OCI-LY1 (cell line): Measurements from ENCODE around the gene PCYT1A.
A peak's percentile ranks its signal among the peaks of the same experiment; 100 is the strongest.

Experiments used
- H2AFZ ChIP-seq: fragments of 200-600 bp; sonication (generic), shearing (Covaris generic); 2 replicates; pipeline ENCODE4 v1.6.0; 2014; ENCODE audit warnings: antibody characterized with exemption, mild to moderate bottlenecking, low read length
- H3F3A ChIP-seq: fragments of 200-600 bp; sonication (generic), shearing (Covaris generic); 2 replicates; pipeline ENCODE4 v1.6.0; 2014; ENCODE audit warnings: mild to moderate bottlenecking, antibody characterized with exemption, low read length, moderate library complexity; ENCODE audit not compliant: insufficient read depth
- H3K27ac ChIP-seq: fragments of 200-600 bp; sonication (generic); 2 replicates; pipeline ENCODE4 v1.5.1; 2014; ENCODE audit warnings: low read length, mixed run types, mild to moderate bottlenecking, low read depth; ENCODE audit not compliant: poor library complexity, severe bottlenecking
- H3K27me3 ChIP-seq: fragments of 200-600 bp; sonication (generic); 2 replicates; pipeline ENCODE4 v1.6.0; 2014; ENCODE audit warnings: antibody characterized with exemption, mild to moderate bottlenecking, low read length, moderate library complexity; ENCODE audit not compliant: insufficient read depth
- H3K36me3 ChIP-seq: fragments of 200-600 bp; sonication (generic); 2 replicates; pipeline ENCODE4 v1.6.1; 2014; ENCODE audit warnings: mild to moderate bottlenecking, antibody characterized with exemption, low read length, moderate library complexity, mixed read lengths; ENCODE audit not compliant: insufficient read depth
- H3K4me1 ChIP-seq: fragments of 200-600 bp; sonication (generic); 2 replicates; pipeline ENCODE4 v1.5.1; 2014; ENCODE audit warnings: mild to moderate bottlenecking, low read length, moderate library complexity; ENCODE audit not compliant: insufficient read depth, severe bottlenecking
- H3K4me2 ChIP-seq: fragments of 200-600 bp; sonication (generic), shearing (Covaris generic); 2 replicates; pipeline ENCODE4 v1.6.1; 2014; ENCODE audit warnings: low read length
- H3K4me3 ChIP-seq: fragments of 200-600 bp; sonication (generic); 2 replicates; pipeline ENCODE4 v1.5.1; 2014; ENCODE audit warnings: low read length, low read depth, mild to moderate bottlenecking, mixed read lengths; ENCODE audit not compliant: poor library complexity, severe bottlenecking
- H3K79me2 ChIP-seq: fragments of 200-600 bp; shearing (Covaris generic); 2 replicates; pipeline ENCODE4 v1.6.1; 2016; ENCODE audit warnings: mixed run types, low read length, mixed read lengths; ENCODE audit not compliant: insufficient read depth
- H3K9ac ChIP-seq: fragments of 200-600 bp; sonication (generic), shearing (Covaris generic); 2 replicates; pipeline ENCODE4 v1.6.1; 2014; ENCODE audit warnings: mild to moderate bottlenecking, low read length, mixed read lengths
- H3K9me2 ChIP-seq: fragments of 200-600 bp; sonication (generic), shearing (Covaris generic); 2 replicates; pipeline ENCODE4 v1.6.1; 2014; ENCODE audit warnings: low read depth, mild to moderate bottlenecking, low read length, mixed read lengths
- H3K9me3 ChIP-seq: fragments of 200-600 bp; shearing (Covaris generic); 2 replicates; pipeline ENCODE4 v1.6.1; 2014; ENCODE audit warnings: low read length, mixed read lengths
- H4K20me1 ChIP-seq: fragments of 200-600 bp; sonication (generic), shearing (Covaris generic); 2 replicates; pipeline ENCODE4 v1.6.0; 2016; ENCODE audit warnings: mild to moderate bottlenecking, low read length; ENCODE audit not compliant: insufficient read depth
- EZH2 ChIP-seq: fragments of 200-600 bp; sonication (generic), shearing (Covaris generic); IDR thresholded peaks from 2 replicates; pipeline ENCODE4 v1.8.0; 2017; ENCODE audit warnings: borderline replicate concordance, mixed run types, mild to moderate bottlenecking, antibody characterized with exemption, low read length, moderate library complexity, mixed read lengths
- TF ChIP-seq, protein P1 (sequence below): fragments of 200-600 bp; sonication (generic), shearing (Covaris generic); IDR thresholded peaks from 2 replicates; pipeline ENCODE4 v1.5.1; 2017; ENCODE audit warnings: mild to moderate bottlenecking, antibody characterized with exemption, low read length, moderate library complexity, mixed read lengths

Gene PCYT1A

DNA sequence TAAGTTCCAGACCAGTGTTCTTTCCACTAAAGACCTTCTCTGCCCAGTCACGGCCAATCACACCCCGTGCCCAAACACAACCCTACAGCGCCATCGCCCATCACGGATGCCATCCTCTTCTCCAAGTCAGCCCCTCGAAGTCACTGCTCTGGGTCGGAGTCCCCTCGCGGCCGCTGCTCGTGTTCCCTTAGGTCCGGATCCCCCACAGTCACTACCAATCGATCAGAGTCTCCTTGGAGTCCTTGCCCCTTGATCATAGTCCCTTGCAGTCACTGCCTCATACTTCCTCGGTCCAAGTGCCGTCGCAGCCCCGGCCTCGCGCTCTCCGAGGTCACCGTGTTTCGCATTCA, 461 bp downstream of the PCYT1A start:
- Histone ChIP-seq H3K4me2 (peak overlapping the region; percentile 85), H3K9me2 (no peaks in the 10 kb centered on the region), H3K9ac (peak overlapping the region; percentile 84), H2AFZ (peak overlapping the region; percentile 2; the same call in 1 of the 2 replicates), H3K27ac (peak overlapping the region; percentile 30), H3K9me3 (no peaks in the 10 kb centered on the region), H3K4me3 (peak overlapping the region; percentile 81), H3K36me3 (no peaks in the 10 kb centered on the region), H3K27me3 (no peaks in the 10 kb centered on the region), H3K4me1 (peaks cover 29% of the 10 kb centered on the region), H3F3A (peaks cover 3% of the 10 kb centered on the region; the same call in 1 of the 2 replicates), H4K20me1 (no peaks in the 10 kb centered on the region), H3K79me2 (no peaks in the 10 kb centered on the region)
- TF ChIP-seq, protein P1, sequence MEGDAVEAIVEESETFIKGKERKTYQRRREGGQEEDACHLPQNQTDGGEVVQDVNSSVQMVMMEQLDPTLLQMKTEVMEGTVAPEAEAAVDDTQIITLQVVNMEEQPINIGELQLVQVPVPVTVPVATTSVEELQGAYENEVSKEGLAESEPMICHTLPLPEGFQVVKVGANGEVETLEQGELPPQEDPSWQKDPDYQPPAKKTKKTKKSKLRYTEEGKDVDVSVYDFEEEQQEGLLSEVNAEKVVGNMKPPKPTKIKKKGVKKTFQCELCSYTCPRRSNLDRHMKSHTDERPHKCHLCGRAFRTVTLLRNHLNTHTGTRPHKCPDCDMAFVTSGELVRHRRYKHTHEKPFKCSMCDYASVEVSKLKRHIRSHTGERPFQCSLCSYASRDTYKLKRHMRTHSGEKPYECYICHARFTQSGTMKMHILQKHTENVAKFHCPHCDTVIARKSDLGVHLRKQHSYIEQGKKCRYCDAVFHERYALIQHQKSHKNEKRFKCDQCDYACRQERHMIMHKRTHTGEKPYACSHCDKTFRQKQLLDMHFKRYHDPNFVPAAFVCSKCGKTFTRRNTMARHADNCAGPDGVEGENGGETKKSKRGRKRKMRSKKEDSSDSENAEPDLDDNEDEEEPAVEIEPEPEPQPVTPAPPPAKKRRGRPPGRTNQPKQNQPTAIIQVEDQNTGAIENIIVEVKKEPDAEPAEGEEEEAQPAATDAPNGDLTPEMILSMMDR: no peak
- TF ChIP-seq EZH2: no peak

DNA sequence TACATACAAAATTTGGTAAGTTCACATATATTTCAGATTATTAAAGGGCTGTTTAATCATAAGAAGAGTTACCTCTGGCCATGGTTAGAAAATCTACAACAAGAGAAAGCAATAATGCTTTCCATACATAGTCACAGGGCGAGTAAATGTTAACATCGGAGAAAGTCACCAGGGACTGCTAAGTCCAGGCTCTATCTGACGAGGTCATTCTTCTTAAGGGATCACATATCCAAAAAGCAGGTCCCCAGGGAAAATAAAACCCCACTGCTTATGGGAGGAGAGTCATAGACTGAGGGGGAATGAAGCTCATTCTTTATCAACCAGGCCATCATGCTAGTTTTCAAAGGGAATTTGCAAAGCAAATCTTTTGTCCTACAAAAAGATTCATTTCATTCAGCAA, 3.1 kb downstream of the PCYT1A start:
- Histone ChIP-seq H3K27me3 (no peaks in the 10 kb centered on the region), H3K36me3 (no peaks in the 10 kb centered on the region), H3K4me3 (no peak overlapping the region), H3K79me2 (no peaks in the 10 kb centered on the region), H3K9me3 (no peaks in the 10 kb centered on the region), H3K4me2 (no peak overlapping the region), H3K9me2 (no peaks in the 10 kb centered on the region), H3K27ac (no peak overlapping the region), H4K20me1 (no peaks in the 10 kb centered on the region), H3K9ac (no peak overlapping the region), H3F3A (peaks cover 3% of the 10 kb centered on the region; the same call in 1 of the 2 replicates), H3K4me1 (peaks cover 27% of the 10 kb centered on the region), H2AFZ (no peak overlapping the region)
- TF ChIP-seq, protein P1: no peak
- no peak for TF ChIP-seq EZH2

GRCh38 chr3:196281962-196282361, 5.6 kb downstream of the PCYT1A start:
- Histone ChIP-seq H3K27me3 (no peaks in the 10 kb centered on the region), H3K9me3 (no peaks in the 10 kb centered on the region), H3K9me2 (no peaks in the 10 kb centered on the region), H3K4me1 (peaks cover 20% of the 10 kb centered on the region), H3K36me3 (peaks cover 4% of the 10 kb centered on the region; the same call in 1 of the 2 replicates), H3K27ac (no peak overlapping the region), H3K4me2 (no peak overlapping the region), H3K9ac (no peak overlapping the region), H3F3A (no peaks in the 10 kb centered on the region), H3K79me2 (0 out of 2 replicates have a peak, but pooled peaks cover 3% of the 10 kb centered on the region), H4K20me1 (no peaks in the 10 kb centered on the region), H2AFZ (no peak overlapping the region), H3K4me3 (no peak overlapping the region)
- TF ChIP-seq EZH2: no peak
- TF ChIP-seq, protein P1: no peak
